AG08395 (cell line): ENCODE measurements around the gene DCTN5.
"Not testable (repeated sequence)": the region's sequence is repeated elsewhere in the genome, so short reads cannot be mapped to it uniquely, and the experiment has no call there.

ENCODE experiments used
- DNase-seq: peaks from one replicate; pipeline ENCODE4 v3.0.0; 2012; ENCODE audit warnings: mixed read lengths, low spot score

Gene DCTN5

DNA sequence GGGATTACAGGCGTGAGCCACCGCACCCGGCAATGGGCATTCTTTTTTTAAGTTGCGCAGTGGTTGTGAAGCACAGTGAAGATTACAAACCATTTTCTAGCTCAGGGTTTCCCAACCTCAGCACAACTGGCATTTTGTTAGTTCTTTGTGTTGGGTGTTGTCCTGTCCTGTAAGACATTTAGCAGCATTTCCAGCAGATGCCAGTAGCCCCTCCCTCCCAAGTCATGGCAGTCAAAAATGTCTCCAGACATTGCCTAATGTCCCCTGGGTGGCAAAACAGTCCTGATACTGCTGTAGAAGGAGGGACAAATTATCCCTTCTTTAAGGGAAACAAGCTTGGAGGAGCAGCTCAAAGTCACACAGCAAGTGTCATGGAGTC is 53.0 kb downstream of the DCTN5 start:
- no peak for DNase-seq

DNA sequence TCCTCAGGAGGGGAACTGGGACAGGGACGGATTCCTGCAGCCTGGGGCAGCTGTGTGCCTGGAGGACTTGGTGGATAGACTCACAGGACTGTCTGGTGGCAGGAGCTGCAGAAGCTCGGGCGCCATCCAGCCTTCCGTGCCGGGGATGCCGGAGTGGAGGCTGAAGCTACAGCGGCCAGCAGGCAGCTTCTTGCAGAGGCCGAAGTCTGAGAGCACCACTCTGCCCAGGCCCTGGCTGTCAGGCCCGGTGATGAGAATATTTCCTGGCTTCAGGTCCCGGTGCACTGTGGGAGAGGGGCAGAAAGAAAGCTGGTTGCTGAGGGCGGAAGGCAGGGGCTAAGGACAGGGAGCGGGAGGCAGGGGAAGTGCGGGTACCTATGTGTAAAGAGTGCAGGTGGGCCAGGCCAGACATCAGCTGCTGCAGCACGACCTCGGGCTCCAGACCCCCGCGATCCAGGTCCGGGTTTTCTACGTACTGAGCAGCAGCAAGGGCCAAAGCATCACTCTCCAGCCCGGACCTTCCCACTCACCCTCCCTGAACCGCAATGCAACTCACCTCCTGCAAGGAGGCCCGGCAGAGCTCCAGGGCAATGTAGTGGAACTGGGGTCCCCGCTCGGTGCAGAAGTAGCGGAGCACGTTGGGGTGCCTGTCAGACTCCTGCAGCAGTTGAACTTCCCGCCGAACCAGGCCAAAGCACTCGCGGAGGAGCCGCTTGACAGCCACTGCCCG is 53.5 kb downstream of the DCTN5 start:
- DNase-seq = peak; percentile 24

DNA sequence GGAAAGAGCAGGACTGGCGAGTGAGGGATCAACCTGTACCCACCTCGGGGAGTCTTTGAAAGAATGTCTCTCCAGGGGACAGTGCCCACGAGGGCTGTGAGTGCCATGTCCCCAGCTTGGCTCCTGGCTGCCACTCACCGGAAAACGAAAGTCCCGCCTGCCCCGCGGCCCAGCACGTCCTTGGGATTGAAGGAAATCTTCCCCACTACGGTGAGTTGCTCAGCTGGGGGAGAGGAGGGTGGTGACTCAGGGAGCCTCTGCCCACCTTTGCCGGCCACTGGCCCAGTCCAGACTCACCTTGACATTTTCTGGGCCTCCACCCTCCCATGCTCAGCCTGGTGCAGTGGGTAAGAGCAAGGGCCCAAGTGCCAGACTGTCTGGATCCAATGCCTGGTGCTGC is 54.5 kb downstream of the DCTN5 start:
- no peak for DNase-seq

DNA sequence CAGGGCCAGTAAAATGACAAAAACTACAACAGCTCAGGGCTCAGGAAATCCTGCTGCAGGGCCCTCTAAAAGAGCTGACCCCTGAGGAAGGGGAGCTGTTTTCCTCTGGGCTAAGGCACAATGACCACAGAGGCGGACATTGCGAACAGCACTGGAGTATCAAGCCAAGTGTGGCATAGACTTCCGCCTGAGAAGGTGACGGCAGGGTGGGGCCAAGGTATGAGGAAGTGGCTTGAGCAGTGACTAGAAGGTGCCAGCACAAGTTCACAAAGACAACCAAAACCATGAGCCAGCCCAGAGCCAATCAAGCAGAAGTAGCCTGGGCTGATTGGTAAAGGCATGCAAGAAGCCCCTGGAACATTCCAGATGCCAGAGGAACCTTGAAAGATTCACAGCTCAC is 57.8 kb downstream of the DCTN5 start:
- no peak for DNase-seq

DNA sequence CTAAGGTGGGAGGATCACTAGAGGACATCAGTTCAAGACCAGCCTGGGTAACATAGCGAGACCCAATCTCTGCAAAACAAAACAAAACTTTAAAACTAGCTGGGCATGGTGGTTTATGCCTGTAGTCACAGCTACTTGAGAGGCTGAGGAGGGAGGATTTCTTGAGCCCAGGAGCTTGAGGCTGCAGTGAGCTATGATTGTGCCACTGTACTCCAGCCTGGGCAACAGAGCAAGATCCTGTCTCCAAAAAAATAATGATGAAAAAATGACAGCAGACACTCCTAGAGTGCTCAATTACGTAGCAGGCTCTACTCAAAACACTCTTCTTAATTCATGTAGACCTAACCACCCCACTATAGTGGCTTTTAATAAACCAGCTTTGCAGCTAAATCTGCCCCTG is 58.8 kb downstream of the DCTN5 start:
- DNase-seq = no peak

DNA sequence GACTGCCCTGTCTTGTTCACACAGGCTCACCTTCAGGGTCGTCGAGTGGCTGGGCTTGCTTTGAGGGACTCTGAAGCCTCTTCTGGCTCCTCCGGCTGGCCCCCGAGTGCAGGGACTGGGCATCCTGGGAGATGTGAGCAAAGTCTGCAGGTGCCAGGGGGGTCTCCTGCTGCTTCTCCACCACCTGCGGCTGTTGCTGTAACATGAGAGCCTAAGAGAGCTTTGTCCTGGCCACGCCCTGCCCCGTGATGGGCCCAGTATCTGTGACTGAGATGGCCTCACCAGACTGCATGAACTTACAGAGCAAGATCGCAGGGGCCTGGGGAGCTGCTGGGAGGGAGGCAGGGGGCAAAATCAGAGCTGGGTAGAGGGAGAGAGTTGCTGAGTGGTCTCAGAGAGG is 59.2 kb downstream of the DCTN5 start:
- no peak for DNase-seq

DNA sequence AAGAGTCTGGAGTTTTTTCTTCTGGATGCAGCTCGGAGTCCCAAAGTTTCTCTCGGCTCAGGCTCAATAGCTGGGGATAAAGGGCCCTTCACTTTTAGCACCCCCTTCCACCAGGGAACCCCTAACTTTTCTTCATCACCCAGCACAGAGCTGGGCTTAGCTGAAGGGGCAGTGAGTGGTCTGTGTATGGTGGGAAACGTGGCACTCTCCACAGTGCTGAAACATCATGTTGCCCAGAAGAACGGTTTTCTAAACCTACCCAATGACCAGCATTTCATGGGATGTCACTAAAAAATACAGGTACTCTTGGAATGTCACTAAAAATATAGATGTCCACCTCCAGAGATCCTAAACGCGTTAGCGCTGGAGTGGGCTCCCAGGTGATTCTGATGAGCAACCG is 59.8 kb downstream of the DCTN5 start:
- DNase-seq = no peak

DNA sequence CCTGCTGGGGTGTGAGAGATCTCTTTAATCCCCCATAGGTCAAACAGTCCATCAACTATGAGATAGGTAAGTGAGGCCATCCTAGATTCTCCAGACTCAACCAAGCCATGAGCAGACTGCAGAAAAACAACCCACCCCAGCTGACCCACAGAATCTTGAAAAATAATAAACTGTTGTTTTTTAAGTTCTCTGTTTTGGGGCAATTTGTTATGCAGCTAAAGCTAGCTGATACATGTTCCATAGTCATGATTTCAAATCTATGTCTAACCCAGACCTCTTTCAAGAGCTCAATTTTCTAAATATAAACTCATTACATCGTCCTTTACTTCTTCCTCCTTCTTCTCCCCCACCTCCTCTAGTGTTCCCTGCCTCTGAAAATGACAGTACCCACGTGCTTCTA is 61.7 kb downstream of the DCTN5 start:
- no peak for DNase-seq

DNA sequence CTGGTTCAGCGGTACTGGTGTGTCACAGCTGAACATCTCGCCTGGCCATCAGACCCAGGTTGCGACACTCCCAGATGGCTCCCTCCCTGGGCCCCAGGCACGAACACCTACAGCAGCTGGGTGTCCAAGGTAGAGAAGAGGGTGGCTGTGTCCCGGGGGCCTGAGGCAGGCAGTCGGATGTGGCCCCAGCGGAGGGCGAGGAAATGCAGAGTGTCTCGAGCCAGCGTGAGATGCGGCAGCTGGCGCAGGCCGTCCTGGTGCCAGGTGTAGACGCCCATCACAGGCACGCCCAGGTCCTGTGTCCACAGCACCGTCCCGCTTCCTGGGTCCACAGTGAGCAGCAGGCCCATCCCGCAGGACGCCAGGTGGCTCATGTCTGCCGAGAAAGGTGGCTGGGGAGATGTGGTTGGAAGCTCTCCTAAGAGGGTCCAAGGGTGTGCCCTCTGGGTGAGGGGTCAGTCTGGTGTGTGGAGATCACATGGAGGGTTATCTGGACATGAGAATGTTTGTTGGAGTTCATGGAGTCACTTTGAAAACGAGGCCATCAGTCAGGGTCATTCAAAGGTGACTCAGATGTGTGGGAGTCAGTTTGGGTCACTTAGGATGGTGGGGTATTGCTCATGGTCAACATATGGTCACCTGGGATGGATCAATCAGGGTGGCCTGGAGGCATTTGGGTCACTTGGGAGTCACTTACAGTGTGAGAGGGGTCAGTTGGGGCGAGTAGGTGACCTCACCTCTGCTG is 63.7 kb downstream of the DCTN5 start:
- DNase-seq = no peak

DNA sequence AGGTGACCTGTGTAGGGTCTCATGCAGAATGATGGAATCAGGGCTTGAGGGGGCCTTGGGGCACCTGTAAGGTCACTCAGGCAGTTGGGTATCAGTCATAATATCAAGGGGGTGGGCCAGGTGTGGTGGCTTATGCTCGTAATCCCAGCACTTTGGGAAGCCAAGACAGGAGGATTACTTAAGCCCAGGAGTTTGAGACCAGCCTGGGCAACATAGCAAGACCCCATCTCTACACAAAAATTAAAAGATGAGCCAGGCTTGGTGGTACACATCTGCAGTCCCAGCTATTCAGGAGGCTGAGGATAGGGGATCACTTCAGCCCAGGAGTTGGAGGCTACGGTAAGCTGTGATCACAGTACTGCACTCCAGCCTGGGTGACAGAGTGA is 64.2 kb downstream of the DCTN5 start:
- DNase-seq = no peak

DNA sequence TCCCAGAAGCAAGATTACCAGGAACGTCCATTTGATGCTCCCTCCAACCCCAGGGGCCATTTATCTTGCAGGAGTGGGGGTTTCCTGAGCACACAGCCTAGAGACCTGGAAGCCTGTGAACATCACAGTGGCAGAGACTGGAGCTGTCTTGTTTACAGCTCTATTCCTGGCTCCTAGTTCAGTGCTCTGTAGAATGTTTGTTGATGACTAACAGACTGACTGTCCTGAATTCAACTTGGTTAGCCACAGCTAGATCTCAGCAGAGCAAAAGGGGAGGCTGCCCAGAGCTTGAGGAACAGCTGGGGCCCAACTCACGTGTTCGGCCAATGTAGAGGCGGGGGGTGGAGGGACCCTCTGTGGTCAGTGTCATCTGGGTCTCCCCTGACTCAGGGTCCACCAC is 65.2 kb downstream of the DCTN5 start:
- no peak for DNase-seq

DNA sequence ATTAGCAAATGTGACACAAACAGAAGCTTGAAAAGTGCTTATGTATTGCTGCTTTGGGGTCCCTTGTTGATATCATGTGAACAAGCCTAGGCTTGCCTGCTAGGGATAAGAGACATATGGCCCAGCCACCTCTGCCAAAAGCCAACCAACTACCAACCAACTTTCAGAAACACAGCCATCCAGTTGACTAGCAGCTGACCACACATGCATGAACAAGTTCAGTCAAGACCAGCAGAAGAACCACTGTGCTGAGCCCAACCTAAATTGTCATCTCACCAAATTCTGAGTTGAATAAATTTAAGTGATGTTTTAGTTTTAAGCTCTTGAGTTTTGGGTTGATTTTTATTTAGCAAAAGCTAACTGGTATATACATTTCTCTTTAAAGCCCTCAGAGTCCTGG is 68.3 kb downstream of the DCTN5 start:
- DNase-seq = no peak

DNA sequence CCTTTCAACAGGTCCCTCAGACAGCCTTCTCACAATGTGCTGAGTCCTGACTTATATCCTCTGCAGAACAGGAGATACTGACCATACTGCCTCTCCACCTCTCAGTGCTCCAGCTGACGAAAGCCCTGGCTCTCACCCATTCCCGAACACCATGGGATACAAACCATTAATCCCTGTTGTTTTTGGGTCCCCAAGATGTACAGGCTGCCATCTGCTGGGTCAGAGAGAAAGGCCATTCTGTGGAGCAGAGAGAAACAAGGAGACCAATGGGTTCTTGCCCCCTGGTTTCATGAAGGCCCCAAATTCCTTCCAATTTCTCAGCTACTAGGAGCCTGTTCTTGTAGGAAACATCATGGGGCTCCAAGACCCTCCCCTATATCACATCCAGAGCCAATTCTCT is 68.7 kb downstream of the DCTN5 start:
- no peak for DNase-seq

DNA sequence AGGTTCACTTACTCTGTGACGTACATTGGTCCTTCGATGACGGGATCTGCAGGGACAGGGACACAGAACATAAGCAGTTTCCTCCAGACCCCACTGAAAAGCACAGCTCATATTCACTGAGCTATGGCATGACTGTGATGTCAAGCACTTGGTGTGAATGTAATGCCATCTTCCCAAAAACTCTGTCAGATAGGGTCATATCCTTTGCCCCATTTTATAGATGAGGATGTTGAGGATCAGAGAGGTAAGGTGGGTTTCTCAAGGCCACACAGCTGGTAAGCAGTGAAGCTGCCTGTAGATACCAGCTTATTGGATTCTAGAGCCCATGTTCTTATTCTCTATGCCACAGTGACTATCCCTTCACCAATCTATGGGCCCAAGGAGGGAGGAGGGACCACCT is 69.2 kb downstream of the DCTN5 start:
- DNase-seq = no peak

DNA sequence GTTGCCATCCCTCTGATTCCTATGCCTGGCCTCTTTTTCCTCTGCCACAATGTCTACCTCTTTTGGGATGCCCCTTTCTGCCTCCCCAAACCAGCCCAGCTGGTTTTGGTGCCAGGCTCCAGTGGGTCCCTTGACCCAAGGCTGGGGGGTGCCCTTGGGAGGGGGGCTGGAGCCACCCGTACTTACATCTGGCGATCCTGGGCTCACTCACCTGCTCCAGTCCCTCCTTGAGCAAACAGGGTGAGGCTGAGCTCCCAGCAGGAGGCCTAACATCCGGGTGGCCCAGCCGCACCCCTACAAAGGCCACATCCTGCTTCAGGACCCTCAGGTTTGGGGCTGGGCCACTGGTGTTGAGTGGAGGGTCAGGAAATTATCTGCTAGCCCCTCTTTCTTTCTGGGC is 70.5 kb downstream of the DCTN5 start:
- DNase-seq = no peak

DNA sequence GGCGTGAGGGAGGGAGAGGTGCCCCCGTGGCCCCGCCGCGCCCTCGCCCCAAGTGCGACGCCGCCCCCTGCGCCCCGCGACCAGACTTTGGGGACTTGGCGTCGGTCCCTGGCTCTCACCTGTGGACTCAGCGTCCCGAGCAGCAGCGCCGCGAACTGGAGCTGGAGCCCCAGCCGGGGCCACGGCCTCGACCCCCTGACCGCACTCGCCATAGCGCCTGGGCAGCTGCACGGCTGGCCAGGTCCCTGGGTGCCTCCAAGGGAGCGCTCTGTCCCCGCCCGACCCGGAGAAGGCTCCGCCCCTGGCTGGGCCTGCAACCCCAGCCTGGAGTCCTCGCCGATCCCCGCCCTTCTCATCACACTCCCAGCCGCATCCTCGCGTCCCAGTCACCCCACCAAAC is 71.7 kb downstream of the DCTN5 start, which contains the start of gene ERN2:
Gene ERN2, minus strand, starts transcription at position 247 of the 400 bp plus-strand sequence. Its CDS starts 35 bp downstream, at position 212.
- DNase-seq = no peak

DNA sequence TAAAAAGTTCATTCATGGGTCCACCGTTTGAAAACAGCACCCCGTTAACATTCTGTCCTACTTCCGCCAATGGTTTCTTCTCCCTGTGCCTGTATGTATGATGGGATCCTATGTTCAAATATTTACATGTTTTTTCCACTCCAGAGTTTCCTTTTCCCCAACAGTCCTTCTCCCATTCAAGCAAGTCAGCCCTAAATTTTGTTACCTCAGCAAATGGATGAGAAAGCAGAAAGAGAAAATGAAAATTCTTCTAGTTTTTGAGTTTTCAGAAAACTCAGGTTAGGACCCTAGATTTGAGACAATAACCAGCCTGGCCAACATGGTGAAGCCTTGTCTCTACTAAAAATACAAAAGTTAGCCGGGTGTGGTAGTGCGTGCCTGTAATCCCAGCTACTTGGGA is 75.2 kb downstream of the DCTN5 start:
- no peak for DNase-seq

DNA sequence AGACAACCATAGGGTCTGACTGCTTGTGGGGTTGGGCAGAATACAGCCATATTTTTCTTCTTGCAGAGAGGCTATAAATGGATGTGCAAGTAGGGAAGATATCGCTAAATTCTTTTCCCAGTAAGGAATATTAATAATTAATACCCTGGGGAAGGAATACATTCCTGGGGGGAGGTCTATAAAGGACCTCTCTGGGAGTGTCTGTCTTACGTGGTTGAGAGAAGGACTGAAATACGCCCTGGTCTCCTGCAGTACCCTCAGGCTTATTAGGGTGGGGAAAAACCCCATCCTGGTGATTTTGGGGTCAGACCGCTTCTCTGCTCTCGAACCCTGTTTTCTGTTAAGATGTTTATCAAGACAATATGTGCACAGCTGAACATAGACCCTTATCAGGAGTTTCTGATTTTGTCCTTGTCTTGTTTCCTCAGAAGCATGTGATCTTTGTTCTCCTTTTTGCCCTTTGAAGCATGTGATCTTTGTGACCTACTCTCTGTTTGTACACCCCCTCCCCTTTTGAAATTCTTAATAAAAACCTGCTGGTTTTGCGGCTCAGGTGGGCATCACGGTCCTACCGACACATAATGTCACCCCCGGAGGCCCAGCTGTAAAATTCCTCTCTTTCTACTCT is 81.5 kb downstream of the DCTN5 start:
- DNase-seq = not testable (repeated sequence)

DNA sequence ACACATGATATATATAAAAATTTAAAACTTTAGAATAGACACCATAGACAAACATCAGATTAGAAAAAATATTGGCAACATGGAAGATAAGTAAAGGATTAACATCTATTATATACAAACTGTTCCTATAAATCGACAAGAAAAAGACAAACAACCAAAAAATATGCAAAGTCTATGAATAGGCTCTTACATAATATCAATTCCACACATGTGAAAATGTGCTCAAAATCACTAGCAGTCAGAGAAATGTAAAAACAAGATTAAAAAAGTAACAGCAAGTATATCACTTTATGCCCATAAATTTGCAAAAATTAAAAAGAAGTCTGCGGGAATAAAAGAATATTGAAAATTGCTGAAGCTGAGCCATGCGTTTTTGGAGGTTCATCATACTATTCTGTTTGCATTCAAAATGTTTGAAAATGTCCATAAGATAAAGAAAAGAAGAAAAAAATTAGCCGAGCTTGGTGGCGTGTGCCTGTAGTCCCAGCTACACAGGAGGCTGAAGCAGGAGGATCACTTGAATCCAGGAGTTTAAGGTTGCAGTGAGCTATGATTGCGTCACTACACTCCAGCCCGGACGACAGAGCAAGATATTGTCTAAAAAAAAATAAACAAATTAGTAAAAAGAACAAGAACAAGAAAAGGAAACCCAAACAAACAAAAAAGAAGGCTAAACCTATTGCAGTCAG is 83.0 kb downstream of the DCTN5 start:
- DNase-seq = no peak

DNA sequence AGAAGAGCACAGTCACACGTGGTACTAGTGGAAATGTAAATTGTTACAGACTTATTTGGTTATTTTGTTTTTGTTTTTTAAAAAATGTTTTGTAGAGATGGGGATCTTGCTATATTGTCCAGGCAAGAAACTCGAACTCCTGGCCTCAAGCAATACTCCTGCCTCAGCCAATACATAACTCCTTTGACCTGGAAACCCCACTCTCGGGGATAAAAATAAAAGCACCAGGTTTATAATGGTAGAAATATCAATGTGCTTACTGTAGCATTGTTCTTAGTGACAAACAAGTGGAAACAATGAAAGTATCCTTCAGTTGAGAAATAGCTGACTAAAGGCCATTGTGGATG is 83.5 kb downstream of the DCTN5 start:
- DNase-seq = no peak

DNA sequence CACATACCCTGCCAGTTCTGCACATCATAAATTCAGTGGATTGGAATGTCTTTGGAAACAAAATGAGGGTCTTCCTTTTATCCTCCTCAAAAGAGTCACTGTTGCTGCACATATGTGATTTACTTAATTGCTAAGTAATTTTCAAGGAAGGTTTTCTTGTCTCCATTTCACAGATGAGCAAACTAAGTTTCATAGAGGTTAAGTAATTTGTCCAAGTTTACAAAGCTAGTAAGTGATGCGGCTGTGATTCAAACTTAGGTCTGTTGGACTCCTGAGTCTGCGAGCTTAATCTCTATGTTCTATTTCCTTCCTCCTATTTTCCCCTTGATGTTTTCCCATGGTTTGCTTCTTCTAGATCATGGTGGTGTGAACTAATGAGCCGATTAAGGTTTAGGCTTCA is 85.4 kb downstream of the DCTN5 start:
- DNase-seq = no peak
